Stimulated activated naive CD8-positive, alpha-beta T cell treated with anti-CD3 and anti-CD28 coated beads, Interleukin-15, amount 100 ng/mL, for 72 hours (primary cell): ENCODE data around the gene ZNF891.

Experiments
- ATAC-seq: fragments of 150-1000 bp; cut with Tn5 transposase; 2 replicates; pipeline ENCODE4 v1.10.0; 2021; ENCODE audit warnings: mild to moderate bottlenecking, moderate library complexity
- DNase-seq, 2 donors: peaks; one replicate each; pipeline ENCODE4 v3.0.0; 2021 to 2022
- H3K27ac Mint-ChIP-seq, 2 donors: one replicate each; pipeline ENCODE4 v1.8.0; 2022; ENCODE audit warnings: mild to moderate bottlenecking in 2 of 2, mixed read lengths in 2 of 2, moderate library complexity in 2 of 2
- H3K27me3 Mint-ChIP-seq: one replicate; pipeline ENCODE4 v1.8.0; 2022; ENCODE audit warnings: mixed read lengths
- H3K4me1 Mint-ChIP-seq: one replicate; pipeline ENCODE4 v1.8.0; 2022; ENCODE audit warnings: mild to moderate bottlenecking, mixed read lengths
- H3K4me3 Mint-ChIP-seq, 2 donors: one replicate each; pipeline ENCODE4 v1.8.0; 2022; ENCODE audit warnings: mild to moderate bottlenecking in 2 of 2, mixed read lengths in 2 of 2, moderate library complexity in 1 of 2
- H3K9me3 Mint-ChIP-seq, 2 donors: one replicate each; pipeline ENCODE4 v1.8.0; 2022; ENCODE audit warnings: mixed read lengths in 2 of 2

ZNF891 gene

GRCh38 chr12:133083345-133083744 is 46.7 kb downstream of the ZNF891 start:
- Mint-ChIP-seq H3K4me1 (peaks cover 9% of the 10 kb centered on the region), H3K9me3 (peaks cover 29 to 49% of the 10 kb centered on the region in 2 donors), H3K27ac (no peak overlapping the region), H3K27me3 (no peaks in the 10 kb centered on the region), H3K4me3 (no peak overlapping the region)
- DNase-seq, result no peak
- no peak for ATAC-seq

DNA sequence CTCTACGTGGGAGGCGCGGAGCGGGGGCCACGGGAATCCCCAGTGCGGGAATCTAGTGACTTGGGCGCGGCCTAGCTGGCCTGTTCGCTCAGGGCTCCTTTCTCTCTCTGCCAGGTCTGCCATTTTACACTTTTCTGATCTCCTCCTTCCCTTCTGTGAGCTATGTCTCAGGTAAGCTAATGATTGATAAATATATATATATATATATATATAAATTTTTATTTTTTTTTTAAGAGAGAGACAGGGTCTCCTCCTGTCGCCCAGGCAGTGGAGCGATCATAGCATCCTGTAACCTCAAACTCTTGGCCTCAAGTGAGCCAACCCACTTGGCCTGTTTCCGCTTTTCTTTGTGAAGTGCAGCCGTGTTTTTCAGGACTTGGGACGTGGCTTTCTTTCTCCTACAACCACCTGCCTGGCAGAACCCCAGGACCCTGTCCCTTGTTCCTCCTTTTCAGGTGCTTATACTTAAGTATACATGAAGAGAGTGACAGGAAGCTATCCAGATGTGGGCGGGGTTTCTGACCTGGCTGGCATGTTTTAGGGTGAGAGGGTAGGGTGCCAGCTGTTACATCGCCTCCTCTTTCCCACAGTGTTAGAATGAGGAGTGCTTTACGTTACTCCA is 48.8 kb downstream of the ZNF891 start:
- DNase-seq (peak; percentile 9 to 22), ATAC-seq (no peak)
- H3K27ac Mint-ChIP-seq, result no peak overlapping the region
- H3K9me3 Mint-ChIP-seq, result peaks cover 38 to 54% of the 10 kb centered on the region in 2 donors
- no peaks in the 10 kb centered on the region for H3K27me3 Mint-ChIP-seq
- H3K4me1 Mint-ChIP-seq, result peaks cover 9% of the 10 kb centered on the region
- H3K4me3 Mint-ChIP-seq, result no peak overlapping the region

DNA sequence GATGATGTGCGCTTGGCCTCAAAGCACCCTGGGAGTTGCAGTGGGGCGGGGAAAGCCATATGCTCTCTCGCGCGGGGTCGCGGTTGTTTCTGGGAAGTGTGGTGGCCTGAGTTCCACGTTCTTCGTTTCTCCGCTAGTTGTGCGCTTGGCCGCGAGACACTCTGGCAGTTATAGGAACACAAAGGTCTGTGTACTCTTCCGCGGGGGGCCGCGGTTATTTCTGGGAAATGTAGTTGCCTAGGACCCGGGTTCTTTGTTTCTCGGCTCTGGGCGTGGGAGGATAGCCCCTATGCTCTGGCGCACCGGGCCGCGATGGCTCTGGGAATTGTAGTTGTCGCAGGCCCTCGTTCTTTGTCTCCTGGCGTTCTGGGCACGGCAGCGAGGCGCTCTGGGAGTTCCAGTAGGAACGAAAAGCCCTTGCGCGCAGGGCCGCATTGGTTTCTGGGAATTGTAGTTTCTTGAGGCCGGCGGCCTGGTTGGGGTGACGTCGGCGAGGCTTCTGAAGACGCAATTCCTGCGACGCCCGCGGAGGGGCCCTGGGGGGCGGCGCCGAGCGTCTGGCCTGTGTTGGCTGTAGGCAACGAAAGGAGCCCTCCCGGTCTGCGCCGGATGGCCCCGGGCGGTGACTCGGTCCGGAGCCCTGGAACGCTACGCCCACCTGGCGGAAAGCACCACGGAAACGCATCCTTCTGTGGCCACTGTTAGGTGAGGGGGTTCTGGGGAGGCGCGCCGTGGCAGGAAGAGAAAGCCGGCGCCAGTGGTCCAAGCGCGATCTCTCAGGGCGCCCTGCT is 49.5 kb downstream of the ZNF891 start, which contains the start of gene ZNF140:
ZNF140 (plus strand) TSS at position 556 of the 791 bp plus-strand sequence. CDS start 398 bp downstream, outside the sequence.
- ATAC-seq, result peak; percentile 84
- peaks cover 38 to 55% of the 10 kb centered on the region in 2 donors for H3K9me3 Mint-ChIP-seq
- H3K27me3 Mint-ChIP-seq, result no peaks in the 10 kb centered on the region
- peak; percentile 96 to 98 for DNase-seq
- no peak within 1 kb of the TSS for H3K4me3 Mint-ChIP-seq
- no peak within 1 kb of the TSS for H3K27ac Mint-ChIP-seq
- H3K4me1 Mint-ChIP-seq, result peaks cover 9% of the 10 kb centered on the region

- Mint-ChIP-seq H3K9me3 (peaks cover 42 to 54% of the 10 kb centered on the region in 2 donors), H3K27ac (no peak overlapping the region), H3K4me3 (no peak overlapping the region), H3K27me3 (no peaks in the 10 kb centered on the region), H3K4me1 (peaks cover 9% of the 10 kb centered on the region)
- DNase-seq (peak in 1 of 2 donors; percentile 97), ATAC-seq (peak; percentile 83)
Observed at GRCh38 chr12:133080026-133080367, 50.1 kb downstream of the ZNF891 start.

- ATAC-seq (no peak), DNase-seq (no peak)
- H3K27ac Mint-ChIP-seq, result no peak overlapping the region
- no peak overlapping the region for H3K4me3 Mint-ChIP-seq
- H3K9me3 Mint-ChIP-seq, result peaks cover 36% of the 10 kb centered on the region in 2 donors
- no peaks in the 10 kb centered on the region for H3K27me3 Mint-ChIP-seq
- no peaks in the 10 kb centered on the region for H3K4me1 Mint-ChIP-seq
Observed at GRCh38 chr12:133073836-133074235, 56.2 kb downstream of the ZNF891 start.

DNA sequence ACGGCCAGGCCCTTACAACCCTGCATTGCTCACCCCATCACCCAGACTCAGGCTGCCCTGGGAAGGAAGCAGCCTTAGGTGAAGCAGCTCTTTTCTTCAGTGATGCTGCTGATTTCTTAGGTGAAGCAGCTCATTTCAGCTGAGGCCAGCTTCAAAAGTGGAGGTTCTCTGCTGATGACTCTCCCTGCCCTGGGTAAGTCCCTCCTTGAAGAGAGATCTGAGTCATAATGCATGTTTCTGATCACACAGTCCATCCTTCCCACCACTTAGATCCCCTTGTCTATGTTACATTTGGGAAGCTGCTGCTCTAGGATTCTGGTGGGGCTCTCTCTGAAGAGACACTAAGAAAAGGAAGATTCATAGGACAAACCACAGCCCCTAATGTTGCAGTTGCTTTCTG is 66.5 kb downstream of the ZNF891 start:
- H3K27me3 Mint-ChIP-seq, result no peaks in the 10 kb centered on the region
- no peaks in the 10 kb centered on the region for H3K4me1 Mint-ChIP-seq
- DNase-seq (no peak), ATAC-seq (no peak)
- H3K9me3 Mint-ChIP-seq, result peaks cover 55 to 58% of the 10 kb centered on the region in 2 donors
- H3K27ac Mint-ChIP-seq, result no peak overlapping the region
- no peak overlapping the region for H3K4me3 Mint-ChIP-seq

GRCh38 chr12:133061954-133062353 is 68.1 kb downstream of the ZNF891 start:
- H3K27me3 Mint-ChIP-seq, result no peaks in the 10 kb centered on the region
- no peak overlapping the region for H3K4me3 Mint-ChIP-seq
- peaks cover 63 to 65% of the 10 kb centered on the region in 2 donors for H3K9me3 Mint-ChIP-seq
- H3K4me1 Mint-ChIP-seq, result no peaks in the 10 kb centered on the region
- no peak overlapping the region for H3K27ac Mint-ChIP-seq
- no peak for ATAC-seq
- DNase-seq, result no peak

DNA sequence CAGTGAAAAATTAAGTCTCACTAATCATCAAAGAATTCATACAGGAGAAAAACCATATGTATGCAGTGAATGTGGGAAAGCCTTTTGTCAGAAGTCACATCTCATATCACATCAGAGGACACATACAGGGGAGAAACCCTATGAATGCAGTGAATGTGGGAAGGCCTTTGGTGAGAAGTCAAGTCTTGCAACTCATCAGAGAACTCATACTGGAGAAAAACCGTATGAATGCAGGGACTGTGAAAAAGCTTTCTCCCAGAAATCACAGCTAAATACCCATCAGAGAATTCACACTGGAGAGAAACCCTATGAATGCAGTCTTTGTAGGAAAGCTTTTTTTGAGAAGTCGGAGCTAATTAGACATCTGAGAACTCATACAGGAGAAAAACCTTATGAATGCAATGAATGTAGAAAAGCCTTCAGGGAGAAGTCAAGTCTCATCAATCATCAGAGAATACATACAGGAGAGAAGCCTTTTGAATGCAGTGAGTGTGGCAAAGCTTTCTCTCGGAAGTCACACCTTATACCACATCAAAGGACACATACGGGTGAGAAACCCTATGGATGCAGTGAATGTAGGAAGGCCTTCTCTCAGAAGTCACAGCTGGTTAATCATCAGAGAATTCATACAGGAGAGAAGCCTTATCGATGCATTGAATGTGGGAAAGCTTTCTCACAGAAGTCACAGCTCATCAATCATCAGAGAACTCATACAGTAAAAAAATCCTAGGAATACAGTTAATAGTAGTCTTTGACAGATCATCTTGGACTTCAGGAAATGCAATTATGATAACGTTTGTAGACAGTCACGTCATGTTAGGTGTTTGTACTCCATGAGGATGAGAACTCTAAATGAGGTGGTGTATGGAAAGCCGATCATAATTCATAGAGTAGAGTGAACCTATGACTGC is 71.6 kb downstream of the ZNF891 start:
- H3K4me3 Mint-ChIP-seq, result no peak overlapping the region
- peak overlapping the region in 1 of 2 donors; percentile 48 for H3K27ac Mint-ChIP-seq
- ATAC-seq, result no peak
- no peak for DNase-seq
- H3K27me3 Mint-ChIP-seq, result no peaks in the 10 kb centered on the region
- peaks cover 46 to 53% of the 10 kb centered on the region in 2 donors for H3K9me3 Mint-ChIP-seq
- no peaks in the 10 kb centered on the region for H3K4me1 Mint-ChIP-seq

DNA sequence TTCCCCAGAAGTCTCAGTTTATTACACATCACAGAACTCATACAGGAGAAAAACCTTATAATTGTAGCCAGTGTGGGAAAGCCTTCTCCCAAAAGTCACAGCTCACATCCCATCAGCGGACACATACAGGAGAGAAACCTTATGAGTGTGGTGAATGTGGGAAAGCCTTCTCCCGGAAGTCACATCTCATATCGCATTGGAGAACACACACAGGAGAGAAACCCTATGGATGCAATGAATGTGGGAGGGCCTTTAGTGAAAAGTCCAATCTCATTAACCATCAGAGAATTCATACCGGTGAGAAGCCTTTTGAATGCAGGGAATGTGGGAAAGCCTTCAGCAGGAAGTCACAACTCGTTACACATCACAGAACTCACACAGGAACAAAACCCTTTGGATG is 72.6 kb downstream of the ZNF891 start:
- no peak for DNase-seq
- H3K4me3 Mint-ChIP-seq, result no peak overlapping the region

More for the DNA sequence above, 72.6 kb downstream of the ZNF891 start:
- Mint-ChIP-seq H3K27me3 (no peaks in the 10 kb centered on the region), H3K9me3 (peaks cover 44 to 53% of the 10 kb centered on the region in 2 donors), H3K4me1 (no peaks in the 10 kb centered on the region), H3K27ac (peak overlapping the region in 1 of 2 donors; percentile 49)
- no peak for ATAC-seq
